Right kidney (tissue), 1 donor: Measurements from ENCODE around the gene SLC25A15.
"Not testable (repeated sequence)": the region's sequence is repeated elsewhere in the genome, so short reads cannot be mapped to it uniquely, and the experiment has no call there.

Source experiments
- DNase-seq: peaks from one replicate; pipeline ENCODE4 v3.0.0-alpha.2; 2016

SLC25A15 gene

GRCh38 chr13:40780822-40781401, 8.5 kb upstream of the SLC25A15 start:
- no peak for DNase-seq

- DNase-seq, result no peak
These were observed 7.7 kb upstream of the SLC25A15 start for GRCh38 chr13:40781717-40782116.

DNA sequence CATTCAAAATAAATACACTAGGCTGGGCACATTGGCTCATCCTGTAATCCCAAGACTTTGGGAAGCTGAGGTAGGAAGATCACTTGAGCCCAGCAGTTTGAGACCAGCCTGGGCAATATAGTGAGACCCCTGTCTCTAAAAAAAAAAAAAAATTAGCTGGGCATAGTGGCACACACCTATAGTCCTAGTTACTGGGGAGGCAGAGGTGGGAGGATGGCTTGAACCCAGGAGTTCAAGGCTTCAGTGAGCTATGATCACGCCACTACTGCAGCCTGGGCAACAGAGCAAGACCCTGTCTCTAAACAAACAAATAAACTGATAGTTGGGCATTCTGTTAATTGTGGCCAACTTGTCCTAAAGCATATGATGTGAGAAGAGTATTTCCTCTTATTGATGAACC, 6.4 kb upstream of the SLC25A15 start:
- not testable (repeated sequence) for DNase-seq

GRCh38 chr13:40784540-40784939, 4.9 kb upstream of the SLC25A15 start:
- no peak for DNase-seq

GRCh38 chr13:40786568-40786996, 2.8 kb upstream of the SLC25A15 start:
- no peak for DNase-seq

DNA sequence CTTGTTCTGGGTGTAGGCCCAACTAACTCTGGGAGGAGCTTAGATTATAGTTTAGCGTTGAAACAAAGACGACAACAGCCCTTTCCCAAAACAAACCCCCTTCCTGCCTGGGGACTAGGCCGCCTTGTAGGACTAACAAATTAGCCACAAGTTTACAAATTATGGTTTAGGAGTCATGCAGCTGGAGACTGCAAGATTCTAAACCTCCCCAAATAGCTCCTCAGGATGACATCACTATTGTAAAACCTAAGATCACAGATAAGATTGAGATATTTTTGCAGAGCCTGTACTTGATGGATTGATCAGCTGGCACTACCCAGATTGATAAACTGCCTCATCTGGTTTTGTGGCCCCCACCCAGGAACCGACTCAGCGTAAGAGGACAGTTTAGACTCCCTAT, 2.3 kb upstream of the SLC25A15 start:
- DNase-seq, result no peak

GRCh38 chr13:40788540-40789274, 704 bp upstream of the SLC25A15 start:
- not testable (repeated sequence) for DNase-seq

GRCh38 chr13:40790154-40790616, 774 bp downstream of the SLC25A15 start:
- no peak for DNase-seq

DNA sequence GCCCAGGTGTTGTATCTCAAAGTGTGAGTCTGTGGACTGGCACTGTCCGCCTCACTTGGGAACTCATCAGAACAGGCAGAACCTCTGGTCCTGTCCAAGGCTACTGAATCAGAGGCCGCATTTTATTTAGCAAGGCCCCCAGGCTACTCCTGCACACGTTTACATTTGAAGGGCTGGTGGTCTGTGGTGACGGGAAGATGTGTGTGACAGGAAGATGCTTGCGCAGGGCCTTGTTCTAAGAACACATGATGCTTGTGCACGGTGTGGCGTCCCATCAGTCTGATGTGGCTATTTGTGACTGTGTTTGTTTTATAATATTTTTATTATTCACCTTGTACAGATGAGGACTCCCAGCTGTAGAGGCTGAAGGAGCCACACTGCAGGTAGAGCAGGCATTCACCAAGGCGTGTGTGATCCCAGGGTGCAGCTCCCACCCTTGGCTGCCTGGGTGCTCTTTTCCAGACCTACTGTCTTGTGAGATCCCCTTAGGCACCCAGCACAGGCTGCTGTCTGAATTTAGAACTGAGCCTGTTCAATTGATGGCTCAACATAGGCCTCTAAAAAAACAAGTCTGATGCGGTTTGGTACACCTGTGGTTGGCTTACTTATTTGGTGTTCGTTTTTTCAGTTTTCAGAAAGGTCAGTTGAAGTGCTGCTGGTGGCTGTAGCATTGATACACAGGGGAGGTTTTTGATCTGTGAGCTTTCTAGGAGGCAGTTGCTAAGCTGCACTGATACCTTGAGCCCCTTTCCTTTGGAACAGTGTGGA, 3.1 kb downstream of the SLC25A15 start:
- no peak for DNase-seq

- DNase-seq, result no peak
These were observed 3.9 kb downstream of the SLC25A15 start for GRCh38 chr13:40793339-40793738.

- DNase-seq, result no peak
These were observed 5.3 kb downstream of the SLC25A15 start for GRCh38 chr13:40794414-40795368.

DNA sequence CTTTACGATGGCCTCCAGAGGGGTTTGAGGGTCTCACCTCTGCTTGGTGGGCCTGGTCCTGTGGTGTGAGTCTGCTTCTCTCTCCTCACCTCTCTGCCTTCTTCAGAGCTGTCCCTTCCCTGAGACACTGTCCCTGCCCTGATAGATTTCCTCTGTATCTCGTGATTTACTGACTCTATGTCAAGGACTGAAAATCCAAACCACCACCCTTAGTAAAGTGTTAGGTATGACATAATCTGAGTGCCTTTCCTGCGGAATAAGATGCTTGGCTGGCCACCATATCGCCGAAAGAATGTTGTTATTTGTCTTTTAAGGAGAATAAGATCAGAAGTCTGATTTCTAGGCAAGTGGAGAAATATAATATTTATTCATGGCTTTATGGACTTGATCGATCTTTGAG, 7.2 kb downstream of the SLC25A15 start:
- DNase-seq, result no peak

- no peak for DNase-seq
These were observed 9.0 kb downstream of the SLC25A15 start for GRCh38 chr13:40798380-40798779.

- DNase-seq, result no peak
These were observed 10.1 kb downstream of the SLC25A15 start for GRCh38 chr13:40799508-40799907.

- DNase-seq, result no peak
These were observed 11.1 kb downstream of the SLC25A15 start for GRCh38 chr13:40800559-40800958.

- no peak for DNase-seq
These were observed 12.1 kb downstream of the SLC25A15 start for GRCh38 chr13:40801255-40802217.

DNA sequence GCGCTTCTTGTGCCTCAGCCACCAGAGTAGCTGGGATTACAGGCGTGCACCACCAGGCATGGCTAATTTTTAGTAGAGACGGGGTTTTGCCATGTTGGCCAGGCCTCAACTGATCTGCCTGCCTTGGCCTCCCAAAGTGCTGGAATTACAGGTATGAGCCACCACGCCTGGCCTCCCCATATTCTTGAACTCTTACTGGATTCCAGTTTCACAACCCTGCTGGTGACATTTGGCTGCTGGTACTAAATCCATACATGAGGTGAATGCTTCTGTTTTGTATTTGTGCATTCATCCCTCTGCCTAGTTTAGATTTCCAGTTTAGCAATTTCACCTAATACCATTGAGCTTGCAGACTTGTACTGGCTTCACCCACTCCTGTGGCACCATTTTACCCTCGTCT, 13.9 kb downstream of the SLC25A15 start:
- no peak for DNase-seq

DNA sequence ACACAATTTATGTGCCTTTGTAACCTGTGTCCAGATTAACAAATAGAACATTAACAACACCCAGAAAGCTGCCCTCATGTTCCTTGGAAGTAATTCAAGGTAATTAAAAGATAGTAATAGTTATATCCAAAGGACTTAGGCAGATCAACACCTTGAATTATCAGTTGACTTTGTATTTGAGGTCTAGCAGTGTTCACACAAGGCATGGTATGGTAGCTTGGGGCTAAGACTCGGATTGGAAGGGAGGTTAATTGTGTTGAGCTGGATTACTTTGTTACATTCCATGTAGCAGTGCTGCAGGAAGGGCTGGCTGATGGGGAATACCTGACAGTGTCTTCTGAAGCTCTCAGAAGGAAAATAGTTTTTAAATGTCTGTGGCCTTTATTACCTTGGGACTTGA, 16.8 kb downstream of the SLC25A15 start:
- DNase-seq, result no peak

GRCh38 chr13:40809471-40809870, 20.1 kb downstream of the SLC25A15 start:
- no peak for DNase-seq

- no peak for DNase-seq
These were observed 22.7 kb downstream of the SLC25A15 start for GRCh38 chr13:40812102-40812501.
